Measurements from ENCODE around the gene MTREX. TPM values are rescaled to one million over a fixed set of nuclear protein-coding genes. Genes with fewer than 3 reads are reported as not detected.

Gene MTREX
- total RNA-seq, 3 donors from 2014 or later = 52.5 to 63.3 (median 57.8) TPM

DNA sequence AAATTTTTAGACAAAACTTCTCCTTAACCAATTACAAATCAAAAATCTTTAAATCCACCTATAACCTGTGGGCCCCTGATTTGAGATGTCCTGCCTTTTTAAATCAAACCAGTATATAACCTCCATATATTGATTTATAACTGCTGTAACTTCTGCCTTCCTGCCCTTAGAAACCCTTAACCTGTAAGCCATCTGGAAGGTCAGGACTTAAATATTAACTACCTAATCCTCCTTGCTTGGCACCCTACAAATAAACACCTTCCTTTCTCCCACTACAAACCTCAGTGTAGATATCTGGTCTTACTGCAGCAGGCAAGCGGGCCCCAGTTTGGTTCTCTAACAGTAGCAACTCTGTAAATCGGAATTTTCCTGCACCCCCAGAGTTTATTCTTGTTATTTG is 83.9 kb downstream of the MTREX start:
- TF ChIP-seq, protein P1, sequence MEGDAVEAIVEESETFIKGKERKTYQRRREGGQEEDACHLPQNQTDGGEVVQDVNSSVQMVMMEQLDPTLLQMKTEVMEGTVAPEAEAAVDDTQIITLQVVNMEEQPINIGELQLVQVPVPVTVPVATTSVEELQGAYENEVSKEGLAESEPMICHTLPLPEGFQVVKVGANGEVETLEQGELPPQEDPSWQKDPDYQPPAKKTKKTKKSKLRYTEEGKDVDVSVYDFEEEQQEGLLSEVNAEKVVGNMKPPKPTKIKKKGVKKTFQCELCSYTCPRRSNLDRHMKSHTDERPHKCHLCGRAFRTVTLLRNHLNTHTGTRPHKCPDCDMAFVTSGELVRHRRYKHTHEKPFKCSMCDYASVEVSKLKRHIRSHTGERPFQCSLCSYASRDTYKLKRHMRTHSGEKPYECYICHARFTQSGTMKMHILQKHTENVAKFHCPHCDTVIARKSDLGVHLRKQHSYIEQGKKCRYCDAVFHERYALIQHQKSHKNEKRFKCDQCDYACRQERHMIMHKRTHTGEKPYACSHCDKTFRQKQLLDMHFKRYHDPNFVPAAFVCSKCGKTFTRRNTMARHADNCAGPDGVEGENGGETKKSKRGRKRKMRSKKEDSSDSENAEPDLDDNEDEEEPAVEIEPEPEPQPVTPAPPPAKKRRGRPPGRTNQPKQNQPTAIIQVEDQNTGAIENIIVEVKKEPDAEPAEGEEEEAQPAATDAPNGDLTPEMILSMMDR (IDR thresholded peaks at IDR 0.05) = no peak
- H3K4me3 ChIP-seq = no peak overlapping the region
- H3K36me3 ChIP-seq (ENCODE audit: low read depth) = no peaks in the 10 kb centered on the region
- ATAC-seq (peak; percentile 52), DNase-seq (no peak)
- peaks cover 9% of the 10 kb centered on the region for H3K9me3 ChIP-seq
- intact Hi-C loops (cut with DNase I, micrococcal nuclease) = no loop called here
- peaks cover 3% of the 10 kb centered on the region for H3K4me1 ChIP-seq (ENCODE audit: low read depth)

DNA sequence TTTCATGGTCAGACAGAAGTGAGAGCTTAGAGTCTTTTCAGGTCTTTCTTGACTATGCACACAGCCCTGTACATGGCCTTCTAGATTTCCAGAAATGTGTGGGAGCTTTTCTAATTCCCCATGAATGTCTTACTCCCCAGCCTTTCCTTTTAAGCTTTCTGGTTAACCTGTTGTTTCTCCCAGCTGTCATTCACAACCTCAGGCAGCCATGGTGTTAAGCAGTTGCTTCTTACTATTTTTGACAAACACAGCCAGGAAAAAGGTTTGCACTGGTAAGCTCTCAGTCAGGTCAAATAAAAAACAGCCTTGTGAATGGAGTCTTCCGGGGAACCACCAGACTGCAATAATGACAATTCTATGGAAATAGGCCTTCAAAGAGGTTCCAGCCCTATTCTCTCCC is 84.9 kb downstream of the MTREX start:
- TF ChIP-seq, protein P1 (IDR thresholded peaks at IDR 0.05) = no peak
- ATAC-seq (no peak), DNase-seq (no peak)
- Histone ChIP-seq H3K9me3 (peaks cover 9% of the 10 kb centered on the region), H3K36me3 (ENCODE audit: low read depth) (no peaks in the 10 kb centered on the region), H3K4me1 (ENCODE audit: low read depth) (peaks cover 3% of the 10 kb centered on the region), H3K4me3 (no peak overlapping the region)
- intact Hi-C loops (cut with DNase I, micrococcal nuclease) = no loop called here

DNA sequence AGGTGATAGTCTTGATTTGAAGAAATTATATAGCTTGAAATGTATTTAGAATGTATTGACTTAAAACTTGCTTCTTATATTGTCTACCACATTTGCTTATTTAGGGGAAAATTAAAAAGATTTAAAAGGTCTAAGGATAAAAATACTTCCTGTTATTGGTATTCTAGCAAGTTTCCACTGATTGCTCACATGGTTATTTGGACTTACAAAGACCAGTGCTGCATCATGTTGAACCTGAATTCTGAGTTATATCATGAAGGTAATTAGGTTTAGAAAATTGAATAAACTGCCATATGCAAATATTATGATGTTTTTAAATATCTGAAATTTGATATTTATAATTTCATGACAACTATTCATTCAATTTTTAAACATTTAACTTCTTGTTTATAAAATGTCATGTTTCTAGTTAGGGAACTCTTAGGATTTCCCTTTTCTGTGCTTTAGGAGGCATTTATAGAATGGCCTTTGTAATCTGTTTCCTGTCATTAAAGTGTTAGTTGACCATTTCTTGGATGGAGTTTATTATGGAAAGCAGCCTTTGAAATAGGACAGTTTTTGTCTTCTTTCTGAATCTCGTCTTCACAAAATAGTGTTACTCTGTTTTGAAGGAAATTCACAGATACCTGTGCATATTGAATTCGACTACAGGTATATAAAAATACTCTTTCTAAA is 85.8 kb downstream of the MTREX start:
- Histone ChIP-seq H3K4me1 (ENCODE audit: low read depth) (peaks cover 3% of the 10 kb centered on the region), H3K9me3 (peaks cover 9% of the 10 kb centered on the region), H3K36me3 (ENCODE audit: low read depth) (no peaks in the 10 kb centered on the region), H3K4me3 (no peak overlapping the region)
- ATAC-seq (no peak), DNase-seq (no peak)
- TF ChIP-seq, protein P1 (IDR thresholded peaks at IDR 0.05) = no peak
- intact Hi-C loops (cut with DNase I, micrococcal nuclease) = no loop called here

DNA sequence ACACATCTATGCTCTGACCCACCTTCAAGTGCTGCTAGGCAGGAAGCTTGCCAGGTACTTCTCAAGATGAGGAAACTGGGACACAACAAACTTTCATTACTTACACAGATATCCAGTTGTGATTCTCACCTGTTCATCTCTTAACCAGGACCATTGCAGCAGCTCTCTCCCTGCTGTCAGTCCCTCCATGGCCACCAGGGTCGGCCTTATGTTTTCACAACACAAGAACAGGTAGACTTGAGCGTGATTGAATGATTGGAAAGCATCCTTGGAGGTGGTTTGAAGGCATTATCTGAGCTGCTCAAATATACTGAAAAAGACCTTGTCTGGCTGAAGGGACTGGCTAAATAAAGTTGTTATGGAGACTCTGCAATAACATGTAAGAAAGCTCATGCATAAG is 94.4 kb downstream of the MTREX start:
- no peaks in the 10 kb centered on the region for H3K9me3 ChIP-seq
- intact Hi-C loops (cut with DNase I, micrococcal nuclease) = loop anchor here in 1 of 2 donors (10.0 kb wide), 1 partner anchor 123 kb away; no protein-coding TSS in a partner anchor
- H3K36me3 ChIP-seq (ENCODE audit: low read depth) = no peaks in the 10 kb centered on the region
- TF ChIP-seq, protein P1 (IDR thresholded peaks at IDR 0.05) = no peak
- H3K4me3 ChIP-seq = no peak overlapping the region
- no peak for DNase-seq
- no peak for ATAC-seq
- no peaks in the 10 kb centered on the region for H3K4me1 ChIP-seq (ENCODE audit: low read depth)

DNA sequence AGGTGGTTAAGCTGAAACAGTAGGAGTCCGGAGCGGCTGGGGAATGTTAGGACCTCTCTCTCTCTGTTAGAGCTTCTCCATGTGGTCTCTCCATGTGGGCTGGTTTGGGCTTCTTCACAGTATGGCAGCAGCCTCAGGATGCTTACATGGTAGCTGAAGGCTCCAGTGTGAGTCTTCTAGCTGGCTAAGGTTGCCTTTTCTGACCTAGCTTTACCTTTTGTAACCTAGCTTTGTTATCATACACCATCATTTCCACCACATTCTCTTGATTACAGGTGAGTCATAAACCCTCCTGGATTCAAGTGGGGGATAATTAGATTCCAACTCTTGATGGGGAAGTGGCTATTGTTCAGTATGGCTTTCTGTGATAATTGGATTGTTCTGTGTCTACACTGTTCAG is 98.5 kb downstream of the MTREX start:
- intact Hi-C loops (cut with DNase I, micrococcal nuclease) = loop anchor here (5.0 to 10.0 kb wide), 2 partner anchors 119 to 286 kb away; no protein-coding TSS in a partner anchor

More for the DNA sequence above, 98.5 kb downstream of the MTREX start:
- no peak for DNase-seq
- H3K4me1 ChIP-seq (ENCODE audit: low read depth) = peaks cover 7% of the 10 kb centered on the region
- no peaks in the 10 kb centered on the region for H3K36me3 ChIP-seq (ENCODE audit: low read depth)
- no peaks in the 10 kb centered on the region for H3K9me3 ChIP-seq
- TF ChIP-seq, protein P1 (IDR thresholded peaks at IDR 0.05) = no peak
- no peak overlapping the region for H3K4me3 ChIP-seq
- ATAC-seq = no peak

Measured in mucosa of descending colon (tissue), 3 donors.